SK-N-SH treated with all-trans-retinoic acid at 6 μM for 48 hours (cell line): ENCODE measurements around the gene SYNE1.

Source experiments
- ARNTL ChIP-seq: fragments of 450-650 bp; formaldehyde crosslinking; IDR thresholded peaks from 2 replicates; pipeline ENCODE4 v1.5.0; 2020; ENCODE audit warnings: low read depth, mild to moderate bottlenecking, moderate library complexity, borderline replicate concordance
- BACH2 ChIP-seq: fragments of 250-450 bp; sonication (Bioruptor Pico); IDR thresholded peaks from 2 replicates; pipeline ENCODE4 v1.9.0; 2021; ENCODE audit warnings: mild to moderate bottlenecking, borderline replicate concordance
- ESRRG ChIP-seq: fragments of 250-450 bp; sonication (Bioruptor Pico); IDR thresholded peaks from 2 replicates; pipeline ENCODE4 v1.6.1; 2021; ENCODE audit warnings: mild to moderate bottlenecking
- RARB ChIP-seq: fragments of 250-450 bp; sonication (Bioruptor Pico); IDR thresholded peaks from 2 replicates; pipeline ENCODE4 v1.8.0; 2021; ENCODE audit warnings: mild to moderate bottlenecking, moderate library complexity
- TCF4 ChIP-seq: fragments of 250-450 bp; sonication (Bioruptor Pico); IDR thresholded peaks from 2 replicates; pipeline ENCODE4 v1.8.0; 2021; ENCODE audit warnings: mild to moderate bottlenecking, moderate library complexity, borderline replicate concordance
- TOX ChIP-seq: fragments of 250-450 bp; sonication (Bioruptor Pico); IDR thresholded peaks from 2 replicates; pipeline ENCODE4 v1.8.0; 2021; ENCODE audit warnings: mild to moderate bottlenecking, moderate library complexity, borderline replicate concordance

DNA sequence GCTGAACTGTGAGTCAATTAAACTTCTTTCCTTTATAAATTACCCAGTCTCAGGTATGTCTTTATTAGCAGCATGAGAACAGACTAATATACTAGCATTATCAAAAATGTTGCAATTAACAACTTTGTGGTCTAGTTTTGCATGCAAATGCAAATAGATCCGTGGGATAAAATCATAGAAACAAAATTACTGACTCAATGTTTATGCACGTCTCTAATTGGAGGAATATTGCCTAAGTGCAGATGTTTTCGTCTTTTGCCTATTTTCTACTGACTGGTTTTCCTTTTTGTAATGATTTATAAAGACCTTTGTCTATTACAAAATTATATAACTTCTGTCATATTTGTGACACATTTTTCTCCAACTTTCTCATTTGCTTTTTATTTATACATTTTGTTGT lies 51.9 kb downstream of the SYNE1 start:
- TF ChIP-seq TCF4 (CRISPR knock-in tag) (no peak), ARNTL (CRISPR knock-in tag) (no peak), BACH2 (CRISPR knock-in tag) (no peak), RARB (CRISPR knock-in tag) (no peak), TOX (CRISPR knock-in tag) (no peak), ESRRG (CRISPR knock-in tag) (no peak)
